ENCODE measurements around the gene PSTPIP1. TPM values are rescaled to one million over a fixed set of nuclear protein-coding genes. Genes with fewer than 3 reads are reported as not detected.

The PSTPIP1 gene
- polyA plus RNA-seq, 1 donor from 2014 or later, result not detected

GRCh38 chr15:77027697-77028450, 32.9 kb downstream of the PSTPIP1 start:
- no peaks in the 10 kb centered on the region for H3K36me3 ChIP-seq (ENCODE audit: insufficient read depth, low read length)
- no peaks in the 10 kb centered on the region for H3K79me2 ChIP-seq (replicated peaks; ENCODE audit: insufficient read depth, low read length)
- H3K9ac ChIP-seq (ENCODE audit: low read length), result no peak overlapping the region
- H4K20me1 ChIP-seq (ENCODE audit: insufficient read depth), result no peaks in the 10 kb centered on the region
- no peak overlapping the region for H3K4me3 ChIP-seq (ENCODE audit: low read length)
- H3K9me3 ChIP-seq (ENCODE audit: low read length), result no peaks in the 10 kb centered on the region
- TF ChIP-seq EP300 (conservative IDR thresholded peaks at IDR 0.05; ENCODE audit: poor library complexity, severe bottlenecking), result no peak
- no peak for TF ChIP-seq MXI1 (conservative IDR thresholded peaks at IDR 0.05; ENCODE audit: poor library complexity, severe bottlenecking)
- no peak for TF ChIP-seq SMC3 (conservative IDR thresholded peaks at IDR 0.05; ENCODE audit: poor library complexity)
- no peak for TF ChIP-seq TAF1 (IDR thresholded peaks at IDR 0.05; ENCODE audit: low read depth)
- no peak for TF ChIP-seq CTCF (IDR thresholded peaks at IDR 0.05; ENCODE audit: poor library complexity, severe bottlenecking)
- no peak for TF ChIP-seq REST (IDR thresholded peaks at IDR 0.05; ENCODE audit: borderline replicate concordance)
- no peak for TF ChIP-seq POLR2AphosphoS5 (IDR thresholded peaks at IDR 0.05)
- no peak for TF ChIP-seq EZH2 (IDR thresholded peaks at IDR 0.05; ENCODE audit: borderline replicate concordance, insufficient read depth, low read length, poor library complexity, severe bottlenecking)
- no peak for TF ChIP-seq RAD21 (conservative IDR thresholded peaks at IDR 0.05)
- H3K27ac ChIP-seq (ENCODE audit: low read length), result no peak overlapping the region
- H3K9me2 ChIP-seq (ENCODE audit: insufficient read depth, low read length), result no peaks in the 10 kb centered on the region
- H3K4me2 ChIP-seq (ENCODE audit: low read length), result no peak overlapping the region
- no peaks in the 10 kb centered on the region for H3F3A ChIP-seq (ENCODE audit: insufficient read depth, low read length, poor library complexity, severe bottlenecking)
- no peaks in the 10 kb centered on the region for H3K27me3 ChIP-seq (ENCODE audit: insufficient read depth, low read depth, low read length)
- H2AFZ ChIP-seq (ENCODE audit: low read depth, low read length), result no peak overlapping the region

- H3K79me2 ChIP-seq (replicated peaks; ENCODE audit: insufficient read depth, low read length), result no peaks in the 10 kb centered on the region
- no peaks in the 10 kb centered on the region for H3F3A ChIP-seq (ENCODE audit: insufficient read depth, low read length, poor library complexity, severe bottlenecking)
- H2AFZ ChIP-seq (ENCODE audit: low read depth, low read length), result no peak overlapping the region
- H3K27me3 ChIP-seq (ENCODE audit: insufficient read depth, low read depth, low read length), result no peaks in the 10 kb centered on the region
- no peak overlapping the region for H3K4me3 ChIP-seq (ENCODE audit: low read length)
- H3K9ac ChIP-seq (ENCODE audit: low read length), result no peak overlapping the region
- H4K20me1 ChIP-seq (ENCODE audit: insufficient read depth), result no peaks in the 10 kb centered on the region
- TF ChIP-seq REST (IDR thresholded peaks at IDR 0.05; ENCODE audit: borderline replicate concordance) (no peak), SMC3 (conservative IDR thresholded peaks at IDR 0.05; ENCODE audit: poor library complexity) (no peak), CTCF (IDR thresholded peaks at IDR 0.05; ENCODE audit: poor library complexity, severe bottlenecking) (no peak), RAD21 (conservative IDR thresholded peaks at IDR 0.05) (no peak), TAF1 (IDR thresholded peaks at IDR 0.05; ENCODE audit: low read depth) (no peak), MXI1 (conservative IDR thresholded peaks at IDR 0.05; ENCODE audit: poor library complexity, severe bottlenecking) (no peak), EZH2 (IDR thresholded peaks at IDR 0.05; ENCODE audit: borderline replicate concordance, insufficient read depth, low read length, poor library complexity, severe bottlenecking) (no peak), EP300 (conservative IDR thresholded peaks at IDR 0.05; ENCODE audit: poor library complexity, severe bottlenecking) (no peak), POLR2AphosphoS5 (IDR thresholded peaks at IDR 0.05) (no peak)
- no peak overlapping the region for H3K4me2 ChIP-seq (ENCODE audit: low read length)
- no peaks in the 10 kb centered on the region for H3K9me3 ChIP-seq (ENCODE audit: low read length)
- H3K27ac ChIP-seq (ENCODE audit: low read length), result no peak overlapping the region
- no peaks in the 10 kb centered on the region for H3K36me3 ChIP-seq (ENCODE audit: insufficient read depth, low read length)
- no peaks in the 10 kb centered on the region for H3K9me2 ChIP-seq (ENCODE audit: insufficient read depth, low read length)
Measured at GRCh38 chr15:77028451-77029165, 33.7 kb downstream of the PSTPIP1 start.

Data from neural cell (in vitro differentiated cells).